A673 (cell line): ENCODE results near the gene RELN. TPM values are rescaled to one million over a fixed set of nuclear protein-coding genes. Genes with fewer than 3 reads are reported as not detected.

Experiments
- BruUV-seq: library from RNA; stranded (reverse); fragments of 400-500 nt; replicated peaks from 2 replicates; lab custom pipeline; 2021; lab: Mats Ljungman, UMichigan
- CTCF ChIA-PET: fragments of 300-600 bp; sonication (Branson Sonifier 250); formaldehyde crosslinking; loops from one replicate; lab custom pipeline; 2022; ENCODE audit warnings: antibody characterized with exemption; lab: Charles Lee
- POLR2A ChIA-PET: fragments of 300-600 bp; sonication (Branson Sonifier 250); formaldehyde crosslinking; loops from one replicate; lab custom pipeline; 2022; ENCODE audit warnings: antibody characterized with exemption; ENCODE audit not compliant: low non-redundant PET; lab: Charles Lee
- DNase-seq: peaks from one replicate; pipeline ENCODE4 v3.0.0-alpha.2; 2015; ENCODE audit warnings: low spot score
- H3K27ac ChIP-seq: fragments of 200-600 bp; sonication (generic); 2 replicates; pipeline ENCODE4 v1.5.1; 2016; ENCODE audit warnings: mixed run types, low read depth, mild to moderate bottlenecking, mixed read lengths, antibody characterized with exemption, low read length; ENCODE audit not compliant: poor library complexity, severe bottlenecking
- H3K27me3 ChIP-seq: fragments of 200-600 bp; sonication (generic); replicated peaks from 2 replicates; pipeline ENCODE4 v1.6.1; 2017; ENCODE audit warnings: mixed run types, low read depth, mild to moderate bottlenecking, mixed read lengths, antibody characterized with exemption, low read length; ENCODE audit not compliant: insufficient read depth, poor library complexity
- H3K36me3 ChIP-seq: fragments of 200-600 bp; sonication (generic); 2 replicates; pipeline ENCODE4 v1.6.1; 2016; ENCODE audit warnings: mixed run types, mild to moderate bottlenecking, mixed read lengths, antibody characterized with exemption, low read length; ENCODE audit not compliant: insufficient read depth, poor library complexity, severe bottlenecking
- H3K4me1 ChIP-seq: fragments of 200-600 bp; sonication (generic); 2 replicates; pipeline ENCODE4 v1.6.1; 2017; ENCODE audit warnings: mixed run types, mild to moderate bottlenecking, mixed read lengths, antibody characterized with exemption, low read length; ENCODE audit not compliant: insufficient read depth, poor library complexity, severe bottlenecking
- H3K4me3 ChIP-seq: fragments of 200-600 bp; sonication (generic); 2 replicates; pipeline ENCODE4 v1.5.1; 2016; ENCODE audit warnings: low read depth, mixed run types, mild to moderate bottlenecking, mixed read lengths, low read length; ENCODE audit not compliant: poor library complexity, severe bottlenecking
- H3K9me3 ChIP-seq: fragments of 200-600 bp; sonication (generic); 2 replicates; pipeline ENCODE4 v1.6.1; 2016; ENCODE audit warnings: mixed run types, low read depth, mild to moderate bottlenecking, mixed read lengths, antibody characterized with exemption, low read length; ENCODE audit not compliant: poor library complexity, severe bottlenecking
- EZH2 ChIP-seq: fragments of 200-600 bp; sonication (generic); IDR thresholded peaks from 2 replicates; pipeline ENCODE4 v1.6.1; 2017; ENCODE audit warnings: borderline replicate concordance, low read depth, mild to moderate bottlenecking, mixed read lengths, antibody characterized with exemption, low read length; ENCODE audit not compliant: poor library complexity, severe bottlenecking
- intact Hi-C: fragments of 100-400 bp; cut with micrococcal nuclease; formaldehyde crosslinking; loops from one replicate; pipeline ENCODE4 v1.10.0; 2022; ENCODE audit not compliant: unreplicated experiment
- total RNA-seq: library from RNA; stranded (reverse); gene quantifications from 2 replicates; pipeline ENCODE4 v1.2.3, GENCODE V29; 2021
- TF ChIP-seq, protein P1 (sequence below): fragments of 300-800, 200-600 bp; sonication (generic); conservative IDR thresholded peaks from 2 replicates; pipeline ENCODE4 v1.5.1; 2017; ENCODE audit warnings: low read depth, mild to moderate bottlenecking, antibody characterized with exemption, low read length, moderate library complexity, mixed read lengths

The RELN gene
- total RNA-seq, 1 experiment from 2014 or later = not detected

DNA sequence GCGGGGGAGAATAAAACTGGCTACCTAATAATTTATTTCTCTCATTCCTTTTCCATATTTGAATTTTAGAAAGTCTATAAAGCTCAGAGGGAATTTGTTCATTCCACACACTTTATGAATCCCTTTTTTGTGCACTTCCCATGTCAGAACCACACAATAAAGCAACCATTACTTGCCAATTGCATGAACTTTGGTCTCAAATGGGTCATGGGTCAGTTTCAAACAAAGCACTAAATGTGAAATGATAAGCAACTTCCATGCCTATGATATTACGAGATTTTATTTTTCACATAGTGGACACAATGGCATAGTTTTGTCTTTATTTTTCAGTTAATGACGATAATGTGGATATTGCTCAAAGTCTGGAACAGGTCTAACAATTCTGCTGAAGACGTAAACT is 18.6 kb upstream of the RELN start:
- intact Hi-C loops = no loop called here
- CTCF ChIA-PET = no interaction called here
- no TSS peak for BruUV-seq

DNA sequence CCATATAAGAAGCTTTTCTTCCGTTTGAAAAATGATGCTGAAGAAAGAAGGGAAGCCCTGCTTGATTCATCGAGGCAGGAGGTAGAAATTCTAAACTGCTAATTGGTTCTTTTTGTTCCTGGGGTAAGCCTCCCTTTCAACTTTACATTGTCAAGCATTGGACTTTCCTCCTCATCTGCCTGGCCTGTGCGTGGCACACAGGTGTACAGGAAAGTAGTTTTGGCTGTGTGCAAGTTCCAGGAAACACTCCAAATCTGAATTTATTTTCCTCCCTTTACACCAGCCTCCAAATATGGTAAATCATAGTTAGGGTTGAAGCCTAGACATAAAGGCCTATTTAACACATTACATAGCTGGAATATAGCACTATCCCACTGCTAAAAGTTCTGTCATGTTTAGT is 18.2 kb upstream of the RELN start:
- no peak for DNase-seq
- no TSS peak for BruUV-seq
- ChIA-PET POLR2A (no interaction called here), CTCF (no interaction called here)
- TF ChIP-seq, protein P1, sequence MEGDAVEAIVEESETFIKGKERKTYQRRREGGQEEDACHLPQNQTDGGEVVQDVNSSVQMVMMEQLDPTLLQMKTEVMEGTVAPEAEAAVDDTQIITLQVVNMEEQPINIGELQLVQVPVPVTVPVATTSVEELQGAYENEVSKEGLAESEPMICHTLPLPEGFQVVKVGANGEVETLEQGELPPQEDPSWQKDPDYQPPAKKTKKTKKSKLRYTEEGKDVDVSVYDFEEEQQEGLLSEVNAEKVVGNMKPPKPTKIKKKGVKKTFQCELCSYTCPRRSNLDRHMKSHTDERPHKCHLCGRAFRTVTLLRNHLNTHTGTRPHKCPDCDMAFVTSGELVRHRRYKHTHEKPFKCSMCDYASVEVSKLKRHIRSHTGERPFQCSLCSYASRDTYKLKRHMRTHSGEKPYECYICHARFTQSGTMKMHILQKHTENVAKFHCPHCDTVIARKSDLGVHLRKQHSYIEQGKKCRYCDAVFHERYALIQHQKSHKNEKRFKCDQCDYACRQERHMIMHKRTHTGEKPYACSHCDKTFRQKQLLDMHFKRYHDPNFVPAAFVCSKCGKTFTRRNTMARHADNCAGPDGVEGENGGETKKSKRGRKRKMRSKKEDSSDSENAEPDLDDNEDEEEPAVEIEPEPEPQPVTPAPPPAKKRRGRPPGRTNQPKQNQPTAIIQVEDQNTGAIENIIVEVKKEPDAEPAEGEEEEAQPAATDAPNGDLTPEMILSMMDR = no peak
- no peak for TF ChIP-seq EZH2
- Histone ChIP-seq H3K27ac (no peak overlapping the region), H3K9me3 (no peaks in the 10 kb centered on the region), H3K27me3 (no peaks in the 10 kb centered on the region), H3K36me3 (no peaks in the 10 kb centered on the region), H3K4me3 (no peak overlapping the region), H3K4me1 (no peaks in the 10 kb centered on the region)
- intact Hi-C loops = no loop called here

More for the DNA sequence above, 18.6 kb upstream of the RELN start:
- Histone ChIP-seq H3K27me3 (no peaks in the 10 kb centered on the region), H3K36me3 (no peaks in the 10 kb centered on the region), H3K4me3 (no peak overlapping the region), H3K4me1 (no peaks in the 10 kb centered on the region), H3K9me3 (no peaks in the 10 kb centered on the region), H3K27ac (no peak overlapping the region)
- POLR2A ChIA-PET = no interaction called here
- DNase-seq = no peak
- TF ChIP-seq, protein P1 = no peak
- no peak for TF ChIP-seq EZH2

GRCh38 chr7:104005197-104005596 is 15.7 kb upstream of the RELN start:
- POLR2A ChIA-PET = no interaction called here
- Histone ChIP-seq H3K9me3 (no peaks in the 10 kb centered on the region), H3K27ac (no peak overlapping the region), H3K4me1 (no peaks in the 10 kb centered on the region), H3K4me3 (no peak overlapping the region), H3K36me3 (no peaks in the 10 kb centered on the region), H3K27me3 (no peaks in the 10 kb centered on the region)
- intact Hi-C loops = no loop called here
- CTCF ChIA-PET = no interaction called here
- TF ChIP-seq, protein P1 = no peak
- TF ChIP-seq EZH2 = no peak
- peak; percentile 28 for DNase-seq
- no TSS peak for BruUV-seq
